Astrocyte (in vitro differentiated cells and primary cell): ENCODE data around the gene PIAS1.

Experiments
- EZH2 ChIP-seq: IDR thresholded peaks from 2 replicates; pipeline ENCODE4 v1.6.1; 2012; ENCODE audit warnings: mild to moderate bottlenecking, low read length, inconsistent platforms; ENCODE audit not compliant: insufficient read depth
- TF ChIP-seq, protein P1 (sequence below): IDR thresholded peaks from 2 replicates; pipeline ENCODE4 v1.5.1; 2011; ENCODE audit warnings: low read depth, mild to moderate bottlenecking, inconsistent platforms, low read length, moderate library complexity; ENCODE audit not compliant: insufficient read depth

DNA sequence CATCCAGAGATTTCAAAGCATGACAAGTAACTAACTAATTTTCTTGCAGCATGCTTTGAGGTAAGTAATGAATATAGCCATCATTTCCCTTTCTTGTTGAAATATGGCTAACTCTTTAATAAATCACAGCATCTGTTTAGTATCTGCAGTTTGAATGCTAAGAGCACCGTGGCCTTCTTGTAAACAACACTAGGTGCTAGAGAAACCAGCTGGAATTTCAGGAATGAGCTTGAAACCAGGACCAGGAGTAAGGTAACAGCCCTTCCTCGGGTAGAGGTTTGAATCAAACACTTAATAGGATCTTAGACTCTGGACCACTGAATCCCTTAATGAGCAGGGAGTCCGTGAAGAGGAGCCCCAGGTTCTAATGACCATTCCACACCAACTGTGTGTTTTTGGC lies 137.4 kb downstream of the PIAS1 start:
- TF ChIP-seq, protein P1, sequence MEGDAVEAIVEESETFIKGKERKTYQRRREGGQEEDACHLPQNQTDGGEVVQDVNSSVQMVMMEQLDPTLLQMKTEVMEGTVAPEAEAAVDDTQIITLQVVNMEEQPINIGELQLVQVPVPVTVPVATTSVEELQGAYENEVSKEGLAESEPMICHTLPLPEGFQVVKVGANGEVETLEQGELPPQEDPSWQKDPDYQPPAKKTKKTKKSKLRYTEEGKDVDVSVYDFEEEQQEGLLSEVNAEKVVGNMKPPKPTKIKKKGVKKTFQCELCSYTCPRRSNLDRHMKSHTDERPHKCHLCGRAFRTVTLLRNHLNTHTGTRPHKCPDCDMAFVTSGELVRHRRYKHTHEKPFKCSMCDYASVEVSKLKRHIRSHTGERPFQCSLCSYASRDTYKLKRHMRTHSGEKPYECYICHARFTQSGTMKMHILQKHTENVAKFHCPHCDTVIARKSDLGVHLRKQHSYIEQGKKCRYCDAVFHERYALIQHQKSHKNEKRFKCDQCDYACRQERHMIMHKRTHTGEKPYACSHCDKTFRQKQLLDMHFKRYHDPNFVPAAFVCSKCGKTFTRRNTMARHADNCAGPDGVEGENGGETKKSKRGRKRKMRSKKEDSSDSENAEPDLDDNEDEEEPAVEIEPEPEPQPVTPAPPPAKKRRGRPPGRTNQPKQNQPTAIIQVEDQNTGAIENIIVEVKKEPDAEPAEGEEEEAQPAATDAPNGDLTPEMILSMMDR = no peak
- no peak for TF ChIP-seq EZH2
